Sigmoid colon (tissue), 4 donors: Measurements from ENCODE around the gene AK5.

Source experiments
- POLR2A ChIP-seq, 2 donors: fragments of 450-650 bp; IDR thresholded peaks; one replicate each; pipeline ENCODE4 v1.6.1; 2016; ENCODE audit warnings: antibody characterized with exemption in 2 of 2, mild to moderate bottlenecking in 2 of 2, moderate library complexity in 2 of 2
- POLR2AphosphoS5 ChIP-seq, 4 donors: sonication (generic); formaldehyde crosslinking; IDR thresholded peaks; one replicate each; pipeline ENCODE4 v1.6.1; 2017; ENCODE audit warnings: antibody characterized with exemption in 4 of 4
- TF ChIP-seq, protein P1 (sequence below), 4 experiments: fragments of 450-650 bp in 3 of 4; fragments of 200-600 bp in 1 of 4; IDR thresholded peaks; one replicate each; pipeline ENCODE4 v1.5.1; 2016 to 2019; ENCODE audit warnings: antibody characterized with exemption in 4 of 4, mild to moderate bottlenecking in 3 of 4, moderate library complexity in 2 of 4

DNA sequence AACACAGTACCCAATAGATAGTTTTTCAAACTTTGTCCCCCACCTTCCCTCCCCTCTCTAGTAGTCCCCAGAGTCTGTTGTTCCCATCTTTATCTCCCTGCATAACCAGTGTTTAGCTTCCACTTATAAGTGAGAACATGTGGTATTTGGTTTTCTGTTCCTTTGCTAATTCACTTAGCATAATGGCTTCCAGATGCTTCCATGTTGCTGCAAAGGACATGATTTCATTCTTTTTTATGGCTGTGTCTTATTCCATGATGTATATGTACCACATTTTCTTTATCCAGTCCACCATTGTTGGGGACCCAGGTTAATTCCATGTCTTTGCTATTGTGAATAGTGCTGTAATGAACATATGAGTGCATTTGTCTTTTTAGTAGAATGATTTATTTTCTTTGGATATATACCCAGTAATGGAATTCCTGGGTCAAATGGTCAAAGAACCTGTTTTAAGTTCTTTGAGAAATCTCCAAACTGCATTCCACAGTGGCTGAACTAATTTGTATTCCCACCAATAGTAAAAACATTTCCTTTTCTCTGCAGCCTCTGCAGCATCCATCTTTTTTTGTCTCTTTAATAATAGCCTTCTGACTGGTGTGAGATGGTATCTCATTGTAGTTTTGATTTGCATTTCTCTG lies 126.0 kb downstream of the AK5 start:
- TF ChIP-seq, protein P1, sequence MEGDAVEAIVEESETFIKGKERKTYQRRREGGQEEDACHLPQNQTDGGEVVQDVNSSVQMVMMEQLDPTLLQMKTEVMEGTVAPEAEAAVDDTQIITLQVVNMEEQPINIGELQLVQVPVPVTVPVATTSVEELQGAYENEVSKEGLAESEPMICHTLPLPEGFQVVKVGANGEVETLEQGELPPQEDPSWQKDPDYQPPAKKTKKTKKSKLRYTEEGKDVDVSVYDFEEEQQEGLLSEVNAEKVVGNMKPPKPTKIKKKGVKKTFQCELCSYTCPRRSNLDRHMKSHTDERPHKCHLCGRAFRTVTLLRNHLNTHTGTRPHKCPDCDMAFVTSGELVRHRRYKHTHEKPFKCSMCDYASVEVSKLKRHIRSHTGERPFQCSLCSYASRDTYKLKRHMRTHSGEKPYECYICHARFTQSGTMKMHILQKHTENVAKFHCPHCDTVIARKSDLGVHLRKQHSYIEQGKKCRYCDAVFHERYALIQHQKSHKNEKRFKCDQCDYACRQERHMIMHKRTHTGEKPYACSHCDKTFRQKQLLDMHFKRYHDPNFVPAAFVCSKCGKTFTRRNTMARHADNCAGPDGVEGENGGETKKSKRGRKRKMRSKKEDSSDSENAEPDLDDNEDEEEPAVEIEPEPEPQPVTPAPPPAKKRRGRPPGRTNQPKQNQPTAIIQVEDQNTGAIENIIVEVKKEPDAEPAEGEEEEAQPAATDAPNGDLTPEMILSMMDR (IDR thresholded peaks at IDR 0.05) = no peak
- TF ChIP-seq POLR2AphosphoS5 (IDR thresholded peaks at IDR 0.05) = no peak
- TF ChIP-seq POLR2A (IDR thresholded peaks at IDR 0.05) = no peak
